SJSA1 (cell line): ENCODE results near the gene NME7. TPM values are rescaled to one million over a fixed set of nuclear protein-coding genes. Genes with fewer than 3 reads are reported as not detected.
"Not testable (repeated sequence)": the region's sequence is repeated elsewhere in the genome, so short reads cannot be mapped to it uniquely, and the experiment has no call there.

Experiments
- DNase-seq, 2 experiments: peaks; one replicate each; pipeline ENCODE4 v3.0.0-alpha.2; 2015 to 2020; ENCODE audit warnings: low spot score in 2 of 2, low read depth in 1 of 2
- H3K27ac ChIP-seq: fragments of 250-450 bp; sonication (Bioruptor Pico); 2 replicates; pipeline ENCODE4 v1.5.1; 2020; ENCODE audit warnings: mild to moderate bottlenecking, moderate library complexity
- H3K27me3 ChIP-seq: fragments of 250-450 bp; sonication (Bioruptor Pico); replicated peaks from 2 replicates; pipeline ENCODE4 v1.5.1; 2020; ENCODE audit warnings: mild to moderate bottlenecking, moderate library complexity
- H3K36me3 ChIP-seq: fragments of 250-450 bp; sonication (Bioruptor Pico); 2 replicates; pipeline ENCODE4 v1.5.1; 2020; ENCODE audit warnings: mild to moderate bottlenecking
- H3K4me1 ChIP-seq: fragments of 250-450 bp; sonication (Bioruptor Pico); replicated peaks from 2 replicates; pipeline ENCODE4 v1.6.1; 2021; ENCODE audit warnings: mild to moderate bottlenecking
- H3K4me3 ChIP-seq: fragments of 250-450 bp; sonication (Bioruptor Pico); 2 replicates; pipeline ENCODE4 v1.5.1; 2020; ENCODE audit warnings: mild to moderate bottlenecking
- H3K9me3 ChIP-seq: fragments of 250-450 bp; sonication (Bioruptor Pico); replicated peaks from 2 replicates; pipeline ENCODE4 v1.5.1; 2020; ENCODE audit warnings: mild to moderate bottlenecking
- total RNA-seq: library from RNA; depleted of rRNA; stranded (reverse); fragments of >200 nt; shearing (Covaris generic); gene quantifications from 2 replicates; pipeline ENCODE4 v1.2.3, GENCODE V29; 2014

NME7 gene
- total RNA-seq, 1 experiment from 2014 or later = 20.6 TPM

DNA sequence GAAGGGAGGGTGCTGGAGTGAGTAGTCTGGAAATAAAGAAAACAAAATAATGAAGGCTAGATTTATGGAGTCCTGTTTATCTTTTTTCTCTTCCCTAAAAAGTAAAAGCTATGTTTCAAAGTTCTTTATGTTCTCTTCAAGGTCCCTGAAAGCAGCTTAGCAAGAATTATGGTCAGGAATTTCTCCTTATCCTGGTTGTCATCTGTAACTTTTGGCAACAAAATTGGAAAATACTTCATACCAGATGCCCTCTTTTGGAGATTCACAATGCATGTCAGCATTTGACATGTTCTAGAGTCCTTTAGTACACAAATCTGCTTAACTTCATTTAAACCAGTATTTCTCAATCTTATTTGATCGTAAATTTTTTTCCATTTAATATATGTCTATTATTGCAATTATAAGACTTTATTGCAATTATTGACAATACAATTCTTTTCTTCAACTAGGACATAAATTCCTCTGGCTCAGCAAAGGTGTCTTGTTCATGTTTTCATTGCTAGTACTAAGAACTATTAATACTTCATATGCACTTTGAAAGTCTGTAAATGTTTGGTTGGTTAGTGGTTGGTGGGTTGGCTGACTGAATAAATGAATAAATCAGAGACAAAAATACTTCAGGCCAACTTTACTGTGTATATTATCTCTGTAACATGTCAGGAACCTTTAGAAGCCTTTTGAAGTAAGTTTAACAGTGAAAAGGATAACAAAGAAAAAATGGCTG is 159.6 kb downstream of the NME7 start:
- Histone ChIP-seq H3K9me3 (no peaks in the 10 kb centered on the region), H3K27me3 (no peaks in the 10 kb centered on the region), H3K4me1 (no peaks in the 10 kb centered on the region), H3K36me3 (no peaks in the 10 kb centered on the region), H3K27ac (no peak overlapping the region), H3K4me3 (no peak overlapping the region)
- DNase-seq = no peak

GRCh38 chr1:169204157-169204556 is 163.4 kb downstream of the NME7 start:
- Histone ChIP-seq H3K36me3 (no peaks in the 10 kb centered on the region), H3K9me3 (no peaks in the 10 kb centered on the region), H3K27ac (no peak overlapping the region), H3K4me3 (no peak overlapping the region), H3K27me3 (no peaks in the 10 kb centered on the region), H3K4me1 (no peaks in the 10 kb centered on the region)
- DNase-seq = no peak

GRCh38 chr1:169202791-169203665 is 164.6 kb downstream of the NME7 start:
- no peaks in the 10 kb centered on the region for H3K36me3 ChIP-seq
- no peaks in the 10 kb centered on the region for H3K4me1 ChIP-seq
- no peak for DNase-seq
- no peaks in the 10 kb centered on the region for H3K27me3 ChIP-seq
- H3K27ac ChIP-seq = no peak overlapping the region
- no peaks in the 10 kb centered on the region for H3K9me3 ChIP-seq
- H3K4me3 ChIP-seq = no peak overlapping the region

- DNase-seq = peak in 1 of 2 experiments; percentile 5
- Histone ChIP-seq H3K27me3 (no peaks in the 10 kb centered on the region), H3K4me1 (no peaks in the 10 kb centered on the region), H3K9me3 (no peaks in the 10 kb centered on the region), H3K36me3 (no peaks in the 10 kb centered on the region), H3K4me3 (no peak overlapping the region), H3K27ac (no peak overlapping the region)
These were observed 166.4 kb downstream of the NME7 start for GRCh38 chr1:169201084-169201619.

DNA sequence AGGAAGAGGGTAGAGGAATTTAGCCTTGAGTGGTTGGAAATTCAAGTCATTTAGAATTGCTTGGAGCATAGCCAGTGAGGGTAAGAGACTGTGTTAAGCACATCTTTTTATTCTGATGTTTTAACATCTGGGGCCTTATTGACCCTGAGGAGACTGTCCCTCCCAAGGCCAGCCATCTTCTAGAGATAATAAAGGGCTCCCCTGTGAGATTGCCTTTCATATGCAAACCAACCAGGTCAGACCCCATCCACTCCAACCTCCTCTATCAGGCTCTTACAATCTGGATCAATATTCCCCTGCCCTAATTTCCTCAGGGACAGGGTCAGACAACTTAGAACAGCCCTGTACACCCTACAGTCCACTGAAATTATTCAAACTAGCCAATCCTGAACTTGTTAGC is 167.3 kb downstream of the NME7 start:
- Histone ChIP-seq H3K27me3 (no peaks in the 10 kb centered on the region), H3K27ac (no peak overlapping the region), H3K9me3 (no peaks in the 10 kb centered on the region), H3K4me1 (no peaks in the 10 kb centered on the region), H3K36me3 (no peaks in the 10 kb centered on the region), H3K4me3 (no peak overlapping the region)
- DNase-seq = no peak

GRCh38 chr1:169196581-169196980 is 171.0 kb downstream of the NME7 start:
- H3K27ac ChIP-seq = no peak overlapping the region
- H3K36me3 ChIP-seq = no peaks in the 10 kb centered on the region
- H3K4me1 ChIP-seq = no peaks in the 10 kb centered on the region
- H3K9me3 ChIP-seq = no peaks in the 10 kb centered on the region
- DNase-seq = no peak
- H3K27me3 ChIP-seq = no peaks in the 10 kb centered on the region
- no peak overlapping the region for H3K4me3 ChIP-seq

DNA sequence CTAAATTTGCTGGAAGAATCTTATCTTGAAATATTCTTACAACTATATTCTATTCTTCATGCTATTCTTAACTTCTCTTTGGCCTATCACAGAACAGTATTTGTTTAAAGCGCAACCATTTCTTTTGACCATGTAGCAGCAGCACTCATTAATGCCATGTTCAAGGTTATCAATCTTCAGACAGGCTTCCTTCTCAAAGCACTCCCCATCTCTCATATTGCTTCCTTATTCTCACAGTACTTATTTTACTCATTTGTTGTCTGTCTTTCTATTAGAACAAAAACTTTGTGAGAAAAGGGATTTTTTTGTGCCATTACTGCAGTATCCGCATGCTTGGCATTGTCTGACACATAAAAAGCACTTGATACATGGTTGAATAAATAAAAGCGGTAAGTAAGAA is 171.4 kb downstream of the NME7 start:
- H3K4me3 ChIP-seq = no peak overlapping the region
- H3K27me3 ChIP-seq = no peaks in the 10 kb centered on the region
- H3K9me3 ChIP-seq = no peaks in the 10 kb centered on the region
- no peak for DNase-seq
- H3K4me1 ChIP-seq = no peaks in the 10 kb centered on the region
- H3K27ac ChIP-seq = no peak overlapping the region
- H3K36me3 ChIP-seq = no peaks in the 10 kb centered on the region

- Histone ChIP-seq H3K27ac (no peak overlapping the region), H3K9me3 (no peaks in the 10 kb centered on the region), H3K4me3 (no peak overlapping the region), H3K27me3 (no peaks in the 10 kb centered on the region), H3K36me3 (no peaks in the 10 kb centered on the region), H3K4me1 (no peaks in the 10 kb centered on the region)
- DNase-seq = no peak
These were observed 174.3 kb downstream of the NME7 start for GRCh38 chr1:169193191-169193850.

GRCh38 chr1:169186106-169186505 is 181.5 kb downstream of the NME7 start:
- Histone ChIP-seq H3K9me3 (no peaks in the 10 kb centered on the region), H3K36me3 (no peaks in the 10 kb centered on the region)
- no peak for DNase-seq

DNA sequence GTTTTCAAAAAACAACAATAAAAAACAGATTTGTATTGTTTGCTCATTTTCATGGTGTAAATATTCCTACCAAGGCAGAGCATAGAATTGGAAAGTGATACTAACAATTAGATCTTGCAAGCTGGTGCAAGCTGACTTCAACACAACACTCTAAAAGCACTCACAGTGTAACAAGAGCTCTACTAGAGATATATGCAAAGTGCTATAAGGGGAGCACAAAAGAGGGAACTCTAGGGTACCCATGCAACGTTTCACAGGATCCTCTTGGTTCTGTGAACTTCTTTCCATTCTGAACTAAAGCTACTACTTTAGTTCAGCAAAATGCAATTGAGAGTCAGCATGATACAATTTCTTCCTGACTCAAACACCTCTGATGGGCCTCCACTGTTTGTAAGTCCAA is 182.8 kb downstream of the NME7 start:
- no peaks in the 10 kb centered on the region for H3K9me3 ChIP-seq
- no peak overlapping the region for H3K4me3 ChIP-seq
- no peak overlapping the region for H3K27ac ChIP-seq
- H3K4me1 ChIP-seq = no peaks in the 10 kb centered on the region
- no peak for DNase-seq
- no peaks in the 10 kb centered on the region for H3K36me3 ChIP-seq
- H3K27me3 ChIP-seq = no peaks in the 10 kb centered on the region

More at GRCh38 chr1:169186106-169186505, 181.5 kb downstream of the NME7 start:
- H3K4me1 ChIP-seq = no peaks in the 10 kb centered on the region
- H3K27ac ChIP-seq = no peak overlapping the region
- H3K27me3 ChIP-seq = no peaks in the 10 kb centered on the region
- no peak overlapping the region for H3K4me3 ChIP-seq

- no peak for DNase-seq
- H3K36me3 ChIP-seq = no peaks in the 10 kb centered on the region
- no peaks in the 10 kb centered on the region for H3K4me1 ChIP-seq
- no peak overlapping the region for H3K27ac ChIP-seq
- H3K4me3 ChIP-seq = no peak overlapping the region
- H3K27me3 ChIP-seq = no peaks in the 10 kb centered on the region
- no peaks in the 10 kb centered on the region for H3K9me3 ChIP-seq
These were observed 187.4 kb downstream of the NME7 start for GRCh38 chr1:169180174-169180573.

DNA sequence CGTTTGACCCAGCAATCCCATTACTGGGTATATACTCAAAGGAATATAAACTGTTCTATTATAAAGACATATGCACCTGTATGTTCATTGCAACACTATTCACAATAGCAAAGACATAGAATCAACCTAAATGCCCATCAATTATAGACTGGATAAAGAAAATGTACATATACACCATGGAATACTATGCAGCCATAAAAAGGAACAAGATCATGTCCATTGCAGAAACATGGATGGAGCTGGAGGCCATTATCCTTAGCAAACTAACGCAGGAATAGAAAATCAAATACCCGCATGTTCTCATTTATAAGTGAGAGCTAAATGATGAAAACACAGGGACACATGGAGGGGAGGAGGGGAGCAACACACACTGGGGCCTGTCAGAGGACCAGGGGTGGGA is 188.2 kb downstream of the NME7 start:
- H3K4me3 ChIP-seq, H3K27me3 ChIP-seq, H3K27ac ChIP-seq, H3K4me1 ChIP-seq, H3K9me3 ChIP-seq, H3K36me3 ChIP-seq, DNase-seq: not testable (repeated sequence)

- no peak overlapping the region for H3K27ac ChIP-seq
- H3K36me3 ChIP-seq = no peaks in the 10 kb centered on the region
- no peak for DNase-seq
- H3K4me1 ChIP-seq = no peaks in the 10 kb centered on the region
- no peaks in the 10 kb centered on the region for H3K9me3 ChIP-seq
- no peak overlapping the region for H3K4me3 ChIP-seq
- H3K27me3 ChIP-seq = no peaks in the 10 kb centered on the region
These were observed 192.1 kb downstream of the NME7 start for GRCh38 chr1:169175461-169175860.

DNA sequence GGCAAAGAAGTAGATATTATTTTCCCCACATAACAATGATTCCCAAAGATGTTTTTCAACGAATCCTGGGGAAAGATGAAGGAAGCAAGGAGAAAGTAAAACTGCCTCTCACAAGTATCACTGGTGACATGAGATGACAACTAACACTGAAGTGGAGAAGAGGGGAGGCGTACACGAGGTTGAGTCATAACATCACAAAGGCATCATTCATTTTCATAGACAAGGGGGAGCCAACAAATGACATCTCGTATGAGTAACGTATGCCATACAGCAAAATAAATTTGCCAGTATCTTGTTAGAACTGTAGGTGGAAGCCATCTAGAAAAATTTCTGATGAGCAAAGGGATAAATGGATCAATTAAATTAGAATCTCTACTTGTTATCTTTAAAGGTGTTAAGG is 204.5 kb downstream of the NME7 start:
- H3K27ac ChIP-seq = no peak overlapping the region
- peak in 1 of 2 experiments; percentile 20 for DNase-seq
- H3K36me3 ChIP-seq = no peaks in the 10 kb centered on the region
- H3K4me1 ChIP-seq = peaks cover 11% of the 10 kb centered on the region
- no peak overlapping the region for H3K4me3 ChIP-seq
- no peaks in the 10 kb centered on the region for H3K27me3 ChIP-seq
- no peaks in the 10 kb centered on the region for H3K9me3 ChIP-seq
